ENCODE results near the gene LGALS9.
"Not testable (repeated sequence)": the region's sequence is repeated elsewhere in the genome, so short reads cannot be mapped to it uniquely, and the experiment has no call there.

LGALS9 gene

DNA sequence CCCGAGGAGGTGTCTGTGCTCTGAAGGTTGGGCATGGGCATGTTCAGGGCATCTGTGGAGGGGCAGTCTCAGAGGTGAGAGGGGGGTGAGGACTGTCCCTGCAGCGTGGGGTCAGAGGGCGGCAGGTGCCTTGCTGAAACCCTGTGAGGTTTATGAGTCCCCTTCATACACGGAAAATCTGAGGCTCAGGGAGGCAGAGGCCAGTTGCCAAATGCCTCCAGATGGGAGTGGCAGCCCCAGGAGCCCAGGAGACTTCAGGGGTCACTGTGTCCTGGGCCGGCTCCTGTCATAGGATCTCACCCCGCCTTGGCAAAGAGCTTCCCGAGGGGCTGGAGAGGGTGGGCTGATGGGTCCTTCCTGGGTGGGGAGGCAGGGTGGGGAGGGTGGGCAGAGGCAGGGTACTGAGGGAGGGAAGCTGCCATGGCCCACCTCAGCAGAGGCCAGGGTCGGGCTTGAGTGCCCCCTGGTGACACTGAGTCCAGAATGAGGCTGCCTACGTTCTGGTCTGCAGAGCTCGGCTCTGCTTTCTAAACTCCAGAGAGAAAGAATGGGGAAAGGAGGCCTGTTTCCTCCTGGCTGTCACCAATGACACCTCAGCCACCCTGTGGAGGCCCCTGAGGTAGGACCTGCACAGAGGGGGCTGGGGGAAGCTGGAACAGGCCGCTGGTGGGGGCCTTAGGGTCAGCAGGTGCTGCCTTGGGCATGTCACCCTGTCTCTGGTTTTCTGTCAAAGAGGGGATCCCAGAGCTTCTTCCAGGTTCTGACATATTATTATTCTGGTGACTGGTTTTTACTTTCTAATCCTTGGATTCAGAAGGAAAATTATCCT, 1.1 kb downstream of the LGALS9 start:
- DNase-seq: no peak

DNA sequence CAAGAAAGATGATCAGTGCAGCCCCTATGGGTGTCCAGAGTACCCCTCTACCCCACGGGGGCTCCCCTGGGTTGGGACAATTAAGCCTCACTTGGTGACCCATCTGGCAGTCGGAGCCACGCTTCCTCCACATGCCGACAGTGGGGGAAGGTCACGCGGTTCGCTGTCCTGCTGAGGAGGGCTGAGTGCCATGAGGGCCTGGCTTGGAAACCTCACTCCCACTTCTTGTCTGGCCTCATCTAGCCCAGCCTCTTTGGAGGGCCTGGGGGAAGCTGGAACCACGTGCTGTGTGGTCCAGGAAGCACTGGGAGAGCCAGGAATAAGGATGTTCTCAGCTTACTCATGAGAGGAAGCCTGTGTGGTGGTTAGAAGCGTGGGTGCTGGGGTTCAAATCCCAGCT, 1.8 kb downstream of the LGALS9 start:
- DNase-seq: not testable (repeated sequence)

DNA sequence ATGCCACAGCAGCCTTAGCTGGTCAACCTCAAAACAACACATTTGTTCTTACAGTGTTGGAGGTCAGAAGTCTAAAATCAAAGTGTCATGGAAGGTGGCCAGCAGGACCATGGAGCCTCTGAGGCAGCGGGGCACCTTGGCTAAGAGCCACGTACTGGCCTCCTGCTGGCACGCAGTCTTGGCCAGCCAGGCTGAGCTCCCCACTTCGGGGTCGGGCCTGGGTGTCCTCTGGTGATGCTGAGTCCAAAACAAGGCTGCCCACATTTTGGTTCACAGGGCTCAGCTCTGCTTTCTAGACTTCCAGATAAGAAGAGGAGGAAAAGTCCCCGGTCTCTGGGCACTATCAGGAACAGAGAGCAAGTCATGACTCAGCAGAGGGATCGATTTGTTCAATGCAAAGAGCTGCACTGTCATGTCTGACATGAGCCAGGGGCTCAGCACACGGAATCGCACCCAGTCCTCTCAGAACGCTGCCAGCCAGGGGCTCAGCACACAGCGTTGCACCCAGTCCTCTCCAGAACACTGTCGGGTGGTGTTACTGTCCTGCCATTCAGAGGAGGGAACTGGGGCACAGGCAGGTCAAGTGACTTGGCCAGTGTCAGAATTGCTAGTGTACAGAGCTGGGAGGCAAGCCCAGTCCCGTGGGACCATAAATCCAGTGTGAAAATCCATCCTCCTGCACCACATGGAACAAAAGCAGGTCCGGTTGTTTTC, 2.5 kb downstream of the LGALS9 start:
- no peak for DNase-seq

DNA sequence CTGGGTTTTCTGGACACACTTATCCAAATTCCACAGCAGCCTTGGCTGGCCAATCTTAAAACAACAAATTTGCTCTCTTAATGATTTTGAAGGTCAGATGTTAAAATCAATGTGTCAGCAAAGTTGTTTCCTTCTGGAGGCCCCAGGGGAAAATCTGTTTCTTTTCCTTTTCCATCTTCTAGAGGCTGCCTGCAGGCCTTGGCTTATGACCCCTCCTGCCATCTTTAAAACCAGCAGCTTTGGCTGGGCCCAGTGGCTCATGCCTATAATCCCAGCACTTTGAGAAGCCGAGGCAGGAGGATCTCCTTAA, 3.0 kb downstream of the LGALS9 start:
- no peak for DNase-seq

DNA sequence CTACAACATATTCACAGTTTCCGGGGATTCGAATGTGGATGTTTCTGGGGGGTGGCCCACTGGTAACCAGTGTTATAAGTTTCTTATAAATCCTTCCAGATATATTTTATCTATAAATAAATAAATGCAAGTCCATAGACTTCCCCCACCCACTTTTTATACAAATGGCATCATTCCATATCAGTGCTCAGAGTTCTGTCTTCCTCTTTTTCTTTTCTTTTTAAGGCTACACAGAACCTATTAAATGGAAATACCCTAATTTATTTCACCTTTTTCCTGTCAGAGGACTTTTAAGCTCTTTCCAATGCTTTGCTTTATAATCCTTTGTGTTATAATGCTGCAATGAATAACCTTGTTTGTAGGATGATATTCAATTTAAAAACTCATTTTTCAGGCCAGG, 3.8 kb downstream of the LGALS9 start:
- DNase-seq: no peak

DNA sequence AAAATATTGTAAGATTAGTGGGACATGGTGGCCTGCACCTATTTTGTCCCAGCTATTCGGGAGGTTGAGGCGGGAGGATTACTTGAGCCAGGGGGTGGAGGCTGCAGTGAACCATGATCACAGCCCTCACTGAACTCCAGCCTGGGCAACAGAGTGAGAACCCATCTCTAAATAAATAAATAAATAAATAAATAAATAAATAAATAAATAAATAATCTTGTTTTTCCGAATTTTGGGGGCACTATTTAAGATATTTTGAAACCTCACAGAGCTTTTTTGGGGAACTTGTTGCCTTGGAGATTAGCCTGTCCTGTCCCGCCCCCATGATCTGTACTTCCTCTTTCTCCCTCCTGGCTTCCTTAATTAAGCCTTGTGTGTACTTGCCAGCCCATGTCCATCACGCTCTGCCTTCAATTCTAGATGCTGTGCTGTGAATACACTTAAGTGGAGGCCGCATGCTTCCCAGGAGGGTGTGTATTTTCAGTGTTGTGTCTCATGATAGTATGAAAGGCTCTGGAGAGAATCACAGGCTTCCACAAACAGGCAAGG, 4.4 kb downstream of the LGALS9 start:
- no peak for DNase-seq

DNA sequence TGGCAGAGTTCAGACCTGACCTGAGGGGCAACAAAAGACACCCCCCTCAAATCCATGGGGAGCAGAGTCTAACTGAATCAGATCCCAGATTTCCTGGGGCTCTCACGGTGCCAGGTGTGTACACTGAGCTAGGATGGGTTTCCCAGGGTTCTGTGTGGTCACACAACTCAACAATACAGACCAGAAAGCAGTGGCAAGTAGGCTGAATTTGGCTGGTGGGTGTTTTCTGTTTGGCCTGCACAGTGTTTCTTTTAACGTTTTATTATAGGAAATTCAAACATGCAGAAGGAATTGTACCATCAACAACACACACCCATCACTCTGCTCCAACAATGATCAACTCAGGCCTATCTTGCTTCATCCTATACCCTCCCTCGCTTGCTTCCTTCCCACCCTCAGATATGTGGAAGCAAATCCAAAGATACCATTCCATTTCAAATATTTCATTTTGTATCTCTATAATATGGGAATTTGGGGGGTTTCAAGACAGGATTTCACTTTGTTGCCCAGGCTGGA, 5.1 kb downstream of the LGALS9 start:
- DNase-seq: not testable (repeated sequence)

DNA sequence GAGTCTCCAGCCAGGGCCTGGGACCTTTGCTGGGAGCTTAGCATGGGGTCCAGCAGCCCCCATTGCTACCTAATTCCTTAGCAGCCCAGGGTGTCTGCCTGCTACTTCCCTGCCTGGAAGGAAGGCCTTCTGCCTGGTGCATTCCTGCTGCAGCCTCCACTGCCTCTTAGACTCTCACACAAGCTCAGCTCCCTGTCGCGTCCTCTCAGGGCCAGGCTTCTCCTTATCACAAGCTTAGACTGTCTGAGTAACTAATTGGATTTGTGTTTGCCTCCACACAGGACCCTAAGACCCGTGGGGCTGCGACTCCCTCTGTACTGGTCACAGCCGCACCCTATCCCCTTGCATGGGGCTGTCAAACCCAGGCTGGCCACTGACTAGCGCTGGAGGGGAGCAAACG, 6.8 kb downstream of the LGALS9 start:
- DNase-seq: not testable (repeated sequence)

DNA sequence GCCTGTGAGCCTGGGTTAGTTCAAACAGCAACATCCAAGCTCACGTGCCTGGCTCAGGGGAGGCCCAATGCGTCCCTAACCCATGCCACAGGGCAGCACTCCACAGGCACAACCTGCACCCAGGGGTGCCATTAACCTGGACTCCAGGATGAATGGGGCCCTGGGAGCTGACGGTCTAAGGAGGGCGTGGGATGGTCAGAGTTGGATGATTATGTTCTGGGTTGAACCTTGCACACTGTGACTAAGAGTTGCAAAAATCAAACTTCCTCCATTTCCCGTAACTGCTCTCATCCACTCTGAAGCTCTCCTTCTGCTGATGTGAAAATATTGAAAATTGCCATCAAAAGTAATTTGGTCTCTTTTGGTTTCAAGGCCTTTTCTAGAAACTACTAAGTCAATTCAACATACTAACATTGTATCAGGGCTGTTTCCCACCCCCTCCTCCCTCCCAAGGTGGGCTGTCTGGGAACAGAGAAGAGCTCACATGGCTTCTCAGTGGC, 7.5 kb downstream of the LGALS9 start:
- not testable (repeated sequence) for DNase-seq

DNA sequence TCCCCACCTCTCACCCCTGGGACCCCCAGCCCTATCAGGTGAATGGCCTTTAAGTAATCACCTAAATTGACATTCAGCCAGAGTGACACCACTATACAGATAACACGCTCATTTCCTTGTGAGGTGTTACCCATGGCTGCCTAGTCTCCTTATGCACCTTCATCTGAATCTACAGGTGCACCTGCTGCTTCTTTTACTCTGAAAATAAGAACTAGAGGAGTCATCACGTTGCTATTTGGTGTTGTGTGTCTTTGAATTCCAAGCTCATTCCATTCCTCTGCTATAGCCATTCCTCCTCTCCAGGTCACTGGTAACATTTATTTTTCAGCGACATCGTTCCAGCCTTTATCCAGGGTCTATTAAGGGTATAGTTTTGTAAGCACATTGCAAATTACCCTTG, 9.8 kb downstream of the LGALS9 start:
- no peak for DNase-seq

DNA sequence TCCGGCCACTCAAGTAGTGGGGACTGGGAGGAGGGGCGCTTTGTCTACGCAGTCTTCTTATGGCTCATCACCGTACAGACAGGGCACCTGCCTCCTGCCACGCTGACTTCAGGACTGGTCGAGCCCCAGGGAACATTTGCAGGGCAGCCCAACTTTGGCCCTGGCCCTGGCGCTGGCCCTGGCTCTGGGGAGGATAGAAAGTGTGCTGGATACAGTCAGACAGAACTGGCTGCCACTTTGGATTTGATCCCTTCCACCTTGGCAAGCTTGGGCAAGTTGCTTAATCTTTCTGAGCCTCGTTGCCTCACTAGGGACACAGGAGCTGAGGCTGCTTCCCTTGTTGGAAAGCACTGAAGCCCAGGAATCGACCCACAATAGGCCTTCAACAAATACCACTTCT, 13.6 kb downstream of the LGALS9 start:
- DNase-seq: no peak

DNA sequence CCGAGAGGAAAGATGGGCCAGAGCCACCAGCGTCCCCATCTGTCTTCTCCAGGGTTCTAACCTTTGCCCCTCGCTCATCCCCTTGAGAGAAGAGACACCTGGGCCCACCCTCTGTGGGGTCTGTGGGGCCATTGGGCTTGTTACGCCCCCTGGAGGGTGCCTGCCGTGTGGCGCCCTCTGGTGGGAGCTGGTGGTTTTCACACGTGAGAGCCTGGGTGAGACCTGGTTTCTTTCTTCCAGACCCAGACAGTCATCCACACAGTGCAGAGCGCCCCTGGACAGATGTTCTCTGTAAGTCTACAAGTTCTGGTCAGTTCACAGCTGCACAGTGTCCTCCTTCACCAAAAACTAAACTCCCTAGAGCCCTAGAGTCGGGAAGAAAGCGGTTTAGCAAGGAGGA, 14.6 kb downstream of the LGALS9 start:
- not testable (repeated sequence) for DNase-seq

DNA sequence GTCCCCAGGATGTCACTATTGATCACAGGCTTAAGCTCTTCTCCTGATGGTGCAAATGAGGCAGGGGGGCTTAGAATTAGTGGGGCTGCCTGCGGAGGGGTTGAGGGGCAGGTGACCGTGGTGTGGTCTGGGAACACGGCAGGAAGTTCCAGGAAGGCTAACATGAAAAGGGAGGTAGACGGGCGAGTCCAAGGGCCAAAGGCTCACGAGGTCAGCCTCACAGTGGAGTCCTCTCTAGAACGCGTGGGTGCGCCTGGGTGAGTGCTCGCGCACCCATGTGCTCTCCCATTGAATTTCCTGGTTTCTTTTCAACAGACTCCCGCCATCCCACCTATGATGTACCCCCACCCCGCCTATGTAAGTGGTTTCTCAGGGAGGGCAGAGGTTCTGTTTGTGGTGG, 15.2 kb downstream of the LGALS9 start:
- DNase-seq: no peak

DNA sequence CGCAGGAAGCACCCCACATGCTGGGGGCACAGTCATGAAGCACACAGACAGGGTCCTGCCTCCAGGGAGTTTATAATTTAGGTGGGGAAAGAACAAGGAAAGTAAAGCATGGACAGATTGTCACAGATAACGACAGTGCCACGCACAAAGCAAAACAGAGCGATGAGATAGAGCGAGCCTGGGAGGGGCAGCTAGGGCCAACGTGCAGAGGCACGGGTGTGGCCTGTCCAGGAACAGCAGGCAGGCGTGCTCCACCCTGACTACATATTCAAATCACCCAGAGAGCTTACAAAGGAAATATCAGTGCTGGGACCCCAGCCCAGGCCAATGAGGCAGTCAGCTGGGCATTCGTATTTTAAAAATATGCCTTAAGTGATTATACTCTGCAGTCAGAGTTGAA, 16.8 kb downstream of the LGALS9 start:
- no peak for DNase-seq

DNA sequence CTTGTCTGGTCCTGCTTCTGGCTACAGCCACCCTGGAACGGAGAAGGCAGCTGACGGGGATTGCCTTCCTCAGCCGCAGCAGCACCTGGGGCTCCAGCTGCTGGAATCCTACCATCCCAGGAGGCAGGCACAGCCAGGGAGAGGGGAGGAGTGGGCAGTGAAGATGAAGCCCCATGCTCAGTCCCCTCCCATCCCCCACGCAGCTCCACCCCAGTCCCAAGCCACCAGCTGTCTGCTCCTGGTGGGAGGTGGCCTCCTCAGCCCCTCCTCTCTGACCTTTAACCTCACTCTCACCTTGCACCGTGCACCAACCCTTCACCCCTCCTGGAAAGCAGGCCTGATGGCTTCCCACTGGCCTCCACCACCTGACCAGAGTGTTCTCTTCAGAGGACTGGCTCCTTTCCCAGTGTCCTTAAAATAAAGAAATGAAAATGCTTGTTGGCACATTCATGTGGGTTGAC, 18.2 kb downstream of the LGALS9 start:
- not testable (repeated sequence) for DNase-seq

DNA sequence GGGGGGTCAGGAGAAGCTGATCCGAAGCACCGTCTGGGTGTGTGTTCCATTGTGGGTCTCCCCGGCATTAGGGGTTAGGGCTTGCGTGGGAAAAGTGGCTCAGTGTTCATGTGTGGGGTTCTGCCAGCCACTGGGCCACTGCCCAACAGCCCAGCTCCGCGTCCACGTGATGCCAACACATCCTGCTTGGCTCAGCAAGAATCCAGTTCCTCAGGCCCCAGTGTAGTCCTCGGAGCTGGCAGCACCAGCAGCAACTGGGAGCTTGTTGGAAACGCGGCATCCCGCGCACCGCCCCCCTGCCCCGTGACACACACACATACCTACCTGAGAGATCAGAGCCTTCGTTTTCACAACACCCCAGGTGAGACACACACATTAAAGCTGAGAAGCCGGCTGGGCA, 18.9 kb downstream of the LGALS9 start:
- DNase-seq: no peak

DNA sequence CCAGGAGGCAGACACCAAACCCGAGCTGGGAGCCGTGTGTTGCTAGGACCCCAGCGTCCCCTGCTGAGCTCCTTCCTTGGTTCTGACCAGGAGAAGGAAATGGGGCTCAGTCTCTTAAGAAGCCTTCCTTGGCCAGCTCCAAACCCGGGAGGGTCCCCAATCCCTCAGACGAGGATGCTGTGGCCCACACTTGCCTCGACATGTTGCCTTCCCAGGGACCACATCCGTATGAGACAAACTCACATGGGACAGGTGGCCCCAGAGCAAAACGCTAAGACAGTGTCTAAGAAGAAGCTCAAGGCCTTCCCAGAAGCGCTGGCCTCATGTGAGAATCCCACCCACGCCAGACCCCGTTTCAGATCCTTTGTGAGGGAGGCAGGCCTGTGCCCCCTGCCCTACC, 19.8 kb downstream of the LGALS9 start:
- DNase-seq: no peak

DNA sequence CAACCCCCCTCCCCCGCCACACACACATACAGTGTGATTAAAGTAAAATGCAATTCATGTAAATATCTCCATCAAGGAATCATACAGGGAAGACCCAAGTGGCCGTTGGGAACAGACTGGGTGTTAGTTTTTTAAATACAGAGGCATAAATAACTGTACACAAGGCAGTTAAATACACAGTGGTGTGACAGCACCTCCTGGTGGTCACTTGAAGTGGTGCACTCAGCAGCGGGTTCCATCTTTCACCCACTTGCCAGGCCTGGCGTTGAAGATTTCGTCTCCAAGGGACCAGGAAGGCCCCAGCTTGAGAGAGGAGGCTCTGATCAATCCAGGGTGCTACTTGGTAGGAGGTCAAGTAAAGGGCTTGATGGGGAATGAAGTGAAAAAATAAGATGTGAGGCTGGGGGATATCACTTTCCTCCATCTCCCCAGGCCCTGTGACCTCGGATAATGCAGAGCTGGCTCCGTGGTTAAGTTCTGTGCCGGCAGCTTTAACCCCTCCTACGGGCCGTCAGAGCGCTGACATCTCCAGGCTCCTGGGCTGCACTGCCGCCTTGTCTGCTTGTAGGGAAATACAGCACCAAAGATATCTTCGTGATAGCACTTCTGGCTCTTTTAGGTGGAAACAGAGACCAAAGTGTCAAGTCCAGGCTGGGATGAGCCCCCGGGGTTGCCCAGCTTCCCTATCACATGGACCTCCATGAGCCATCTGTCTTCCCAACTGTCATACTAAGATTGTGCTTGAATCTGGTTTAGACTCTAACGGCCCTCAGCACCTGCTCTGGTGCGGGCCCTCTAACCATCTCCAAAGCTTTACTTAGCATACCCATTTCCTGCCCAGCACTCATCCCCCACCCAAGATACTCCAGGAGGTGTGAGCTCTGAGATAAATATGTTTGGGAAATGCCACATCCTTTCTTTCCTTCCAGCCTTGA, 20.7 kb downstream of the LGALS9 start:
- no peak for DNase-seq

DNA sequence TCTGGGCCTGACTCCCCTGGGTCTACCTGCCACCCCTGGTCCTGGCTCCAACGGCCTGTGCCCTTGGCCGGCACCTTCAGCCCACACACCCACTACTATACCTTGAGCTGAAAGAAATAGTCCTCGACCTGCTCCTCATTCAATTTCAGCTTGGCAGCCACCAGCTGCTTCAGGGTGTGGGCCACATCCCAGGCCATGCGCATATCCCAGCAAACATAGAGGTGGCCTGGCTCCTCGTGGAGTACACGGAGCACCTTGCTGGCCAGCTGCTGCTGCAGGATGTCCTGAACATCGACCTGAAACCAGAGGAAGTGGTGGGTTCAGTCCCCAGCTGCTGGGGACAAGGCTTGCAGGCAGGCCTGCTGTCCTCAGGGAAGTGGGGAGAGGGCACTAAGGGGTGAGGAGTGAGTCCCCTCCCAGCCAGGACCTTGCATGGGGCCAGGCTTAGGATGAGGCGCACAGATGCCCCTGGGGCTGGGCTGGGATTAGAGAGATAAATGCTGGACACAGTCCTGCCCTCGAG, 22.5 kb downstream of the LGALS9 start:
- DNase-seq: not testable (repeated sequence)

DNA sequence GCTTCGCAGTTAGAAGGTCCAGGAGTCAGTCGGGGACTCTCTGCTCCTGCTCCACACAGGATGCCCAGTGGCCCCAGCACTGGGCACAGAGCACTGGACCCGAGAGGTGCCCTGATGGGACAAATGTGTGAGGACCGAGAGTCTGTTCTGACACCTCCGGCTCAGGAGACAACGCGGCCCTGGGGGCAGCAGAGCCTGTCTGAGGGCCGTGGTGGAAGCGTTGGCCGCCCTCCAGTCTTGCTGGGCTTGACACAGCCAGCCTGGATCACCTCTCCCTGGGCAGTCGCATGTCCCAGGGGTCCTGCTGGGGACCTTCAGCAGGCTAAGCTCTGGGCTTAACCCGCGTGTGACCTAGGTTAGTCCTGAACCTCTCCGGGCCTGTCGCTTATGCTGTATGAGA, 23.1 kb downstream of the LGALS9 start:
- DNase-seq: no peak

DNA sequence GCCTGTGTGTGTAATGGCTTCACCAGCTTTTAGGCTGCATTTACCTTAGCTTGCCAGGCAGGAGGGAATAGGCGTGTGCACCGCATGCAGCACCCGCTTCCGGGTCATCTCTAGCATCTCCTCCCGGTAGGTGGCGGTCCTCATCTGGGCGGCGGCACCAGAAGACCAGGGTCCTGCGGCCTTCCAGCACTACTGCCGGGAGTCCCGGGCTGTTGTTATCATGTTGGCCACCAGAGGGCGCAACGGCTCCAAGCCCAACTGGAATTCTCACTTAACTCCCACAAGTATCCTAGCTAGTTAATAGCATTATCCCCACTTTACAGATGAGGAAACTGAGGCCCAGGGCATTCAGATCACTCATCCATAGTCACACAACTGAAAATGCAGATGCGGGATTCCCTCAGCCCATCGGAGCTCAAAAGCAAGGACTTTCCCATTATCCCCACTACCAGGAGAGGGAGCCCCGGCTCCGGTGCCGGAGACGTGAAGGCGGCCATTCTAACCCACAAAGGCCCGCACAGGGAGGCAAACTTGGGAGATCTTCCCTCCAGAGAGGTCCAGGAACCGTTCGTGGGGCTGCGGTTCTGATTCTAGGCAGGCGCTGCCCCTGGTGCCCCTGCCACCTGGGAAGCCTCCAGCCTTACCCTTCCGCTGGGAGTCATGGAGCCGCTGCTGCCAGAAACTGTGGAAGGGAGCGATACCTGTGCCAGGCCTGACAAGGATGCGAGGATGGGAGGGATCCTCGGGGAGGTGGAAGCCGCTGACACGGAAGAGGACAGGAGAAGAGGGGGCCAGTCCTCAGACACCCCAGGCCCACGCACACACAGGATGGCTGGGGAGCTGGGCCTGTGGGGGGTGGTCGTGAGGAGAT, 23.9 kb downstream of the LGALS9 start:
- DNase-seq: peak; percentile 42

Data from NCI-H2029 (cell line).